Thyroid gland (tissue), 4 donors: ENCODE results near the gene CASP12.
A peak's percentile ranks its signal among the peaks of the same experiment; 100 is the strongest.

Source experiments
- CTCF ChIP-seq, 6 experiments: fragments of 200-600 bp in 3 of 6; fragments of 450-650 bp in 3 of 6; sonication (generic) in 3 of 6; IDR thresholded peaks; one replicate each; pipeline ENCODE4 v1.5.1; 2016 to 2019; ENCODE audit warnings: antibody characterized with exemption in 6 of 6, mild to moderate bottlenecking in 2 of 6, inconsistent platforms in 1 of 6, moderate library complexity in 1 of 6
- POLR2A ChIP-seq, 2 donors: fragments of 450-650 bp; IDR thresholded peaks; one replicate each; pipeline ENCODE4 v1.6.1; 2017; ENCODE audit warnings: antibody characterized with exemption in 2 of 2, mild to moderate bottlenecking in 2 of 2, moderate library complexity in 1 of 2

- TF ChIP-seq CTCF (IDR thresholded peaks at IDR 0.05) (no peak), POLR2A (IDR thresholded peaks at IDR 0.05) (peak in 1 of 2 donors; percentile 30)
These were observed 20.0 kb upstream of the CASP12 start for GRCh38 chr11:104918113-104918824.
